HepG2 (cell line): ENCODE data around the gene SGK1. TPM values are rescaled to one million over a fixed set of nuclear protein-coding genes. Genes with fewer than 3 reads are reported as not detected.

Experiments
- ATF1 ChIP-seq: IDR thresholded peaks from 2 replicates; pipeline ENCODE4 v1.6.1; 2016; ENCODE audit warnings: mild to moderate bottlenecking, control low read depth
- BHLHE40 ChIP-seq: IDR thresholded peaks from 2 replicates; pipeline ENCODE4 v1.6.1; 2011; ENCODE audit warnings: low read length, improper control_type of control experiment
- ETV5 ChIP-seq: IDR thresholded peaks from 2 replicates; pipeline ENCODE4 v1.6.1; 2018; ENCODE audit warnings: missing biosample characterization, missing genetic modification reagents, inconsistent platforms, borderline replicate concordance
- FOXO1 ChIP-seq: sonication (generic); formaldehyde crosslinking; IDR thresholded peaks from 2 replicates; pipeline ENCODE4 v1.4.0; 2020; ENCODE audit warnings: missing genetic modification reagents
- HCFC1 ChIP-seq: fragments of 150-350 bp; IDR thresholded peaks from 2 replicates; pipeline ENCODE4 v1.6.1; 2014; ENCODE audit warnings: low read depth, low read length
- KDM1A ChIP-seq: IDR thresholded peaks from 2 replicates; pipeline ENCODE4 v1.6.1; 2016; ENCODE audit warnings: missing compliant biosample characterization
- KDM4B ChIP-seq: sonication (generic); formaldehyde crosslinking; IDR thresholded peaks from 2 replicates; pipeline ENCODE4 v1.4.0; 2020; ENCODE audit warnings: missing genetic modification reagents
- NFYC ChIP-seq: IDR thresholded peaks from 2 replicates; pipeline ENCODE4 v1.6.1; 2016; ENCODE audit warnings: missing genetic modification reagents, missing compliant biosample characterization
- PPARG ChIP-seq: conservative IDR thresholded peaks from 2 replicates; pipeline ENCODE4 v1.6.1; 2016; ENCODE audit warnings: missing biosample characterization, missing genetic modification reagents
- SIN3B ChIP-seq: fragments of 150-350 bp; IDR thresholded peaks from 2 replicates; pipeline ENCODE4 v1.6.1; 2014; ENCODE audit warnings: low read length
- STAG1 ChIP-seq: sonication (generic); formaldehyde crosslinking; IDR thresholded peaks from 2 replicates; pipeline ENCODE4 v1.4.0; 2020; ENCODE audit warnings: missing genetic modification reagents
- ZBTB2 ChIP-seq: sonication (generic); formaldehyde crosslinking; IDR thresholded peaks from 2 replicates; pipeline ENCODE4 v1.8.0; 2022; ENCODE audit warnings: low read depth, missing genetic modification reagents
- ZGPAT ChIP-seq: IDR thresholded peaks from 2 replicates; pipeline ENCODE4 v1.6.1; 2016; ENCODE audit warnings: mild to moderate bottlenecking
- ZNF362 ChIP-seq: sonication (generic); formaldehyde crosslinking; IDR thresholded peaks from 2 replicates; pipeline ENCODE4 v1.4.0; 2020; ENCODE audit warnings: missing genetic modification reagents, mild to moderate bottlenecking, borderline replicate concordance
- ZNF710 ChIP-seq: sonication (generic); formaldehyde crosslinking; IDR thresholded peaks from 2 replicates; pipeline ENCODE4 v1.5.0; 2020; ENCODE audit warnings: mild to moderate bottlenecking, missing genetic modification reagents, borderline replicate concordance
- ZNF816 ChIP-seq: sonication (generic); formaldehyde crosslinking; IDR thresholded peaks from 2 replicates; pipeline ENCODE4 v1.8.0; 2022; ENCODE audit warnings: missing genetic modification reagents, mild to moderate bottlenecking, borderline replicate concordance
- polyA plus RNA-seq, 8 experiments: library from polyadenylated mRNA; depleted of rRNA in 3 of 8; stranded (reverse) in 7 of 8; unstranded in 1 of 8; fragments of >200 nt; fragmentation: Illumina TruSeq in 4 of 8; extraction: Trizol in 4 of 8; gene quantifications; 2 replicates each; pipeline versions ENCODE4 v1.2.1 to v1.2.3, GENCODE V29; 2011 to 2016; ENCODE audit warnings: low read depth in 4 of 8, missing spikeins in 1 of 8, mixed read lengths in 1 of 8; ENCODE audit not compliant: insufficient read depth in 1 of 8
- total RNA-seq, 5 experiments: library from RNA; depleted of rRNA; stranded (reverse); fragments of >200 nt; fragmentation: Illumina TruSeq; extraction: Trizol; gene quantifications; 2 replicates each; pipeline ENCODE4 v1.2.3, GENCODE V29; 2016; ENCODE audit warnings: low read depth in 1 of 5
- TF ChIP-seq, protein P1 (sequence below): sonication (generic); formaldehyde crosslinking; IDR thresholded peaks from 2 replicates; pipeline ENCODE4 v1.8.1; 2023; ENCODE audit warnings: missing genetic modification reagents, mild to moderate bottlenecking, borderline replicate concordance
- TF ChIP-seq, protein P2 (sequence below): IDR thresholded peaks from 2 replicates; pipeline ENCODE4 v1.6.1; 2018; ENCODE audit warnings: missing genetic modification reagents, mild to moderate bottlenecking, missing compliant biosample characterization

SGK1 gene
- total and polyA plus RNA-seq, 2 of the 13 experiments (the other 11 are each of a cell fraction or from before 2014, with no cell fraction given) = 56.1 to 56.2 TPM

DNA sequence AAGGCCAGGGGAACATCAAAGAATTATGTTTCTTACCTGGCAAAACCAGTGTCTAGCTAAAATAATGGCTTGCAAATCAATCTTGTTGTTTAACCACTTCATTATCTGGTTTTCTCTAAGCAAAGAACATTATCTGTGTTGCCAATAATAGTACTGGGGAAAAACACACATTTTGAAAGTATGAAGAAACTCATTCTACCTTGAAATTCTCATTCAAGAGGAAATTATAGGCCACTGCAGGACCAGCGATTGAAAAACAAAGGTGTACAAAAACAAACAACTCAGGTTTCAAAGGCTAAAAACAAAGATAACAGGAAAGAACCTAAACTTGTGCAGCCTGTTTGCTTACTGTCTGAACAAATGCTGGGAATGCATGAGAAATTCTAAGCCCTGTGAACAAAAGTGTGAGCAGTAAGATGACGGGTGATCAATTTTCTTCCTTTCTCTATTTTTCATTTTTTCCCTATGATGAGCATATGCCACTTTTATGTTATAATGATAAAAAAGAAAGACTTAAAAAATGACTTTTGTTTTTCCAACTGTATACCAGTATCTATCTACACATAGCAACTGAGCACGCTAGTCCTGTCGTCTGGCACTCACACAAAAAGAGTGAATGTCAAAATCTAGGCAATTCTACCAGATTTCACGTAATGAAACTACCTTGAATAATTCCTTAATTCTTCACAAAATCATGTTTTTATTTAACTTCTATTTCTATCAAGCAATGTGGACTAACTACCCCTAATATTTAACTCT lies 117.9 kb downstream of the SGK1 start (continued):
- TF ChIP-seq ZNF362 (CRISPR knock-in tag) = peak; percentile 81; the same call in 1 of the 2 replicates
- TF ChIP-seq NFYC (CRISPR knock-in tag) = peak; percentile 45
- peak; percentile 83; the same call in 1 of the 2 replicates for TF ChIP-seq ZNF816 (CRISPR knock-in tag)
- no peak for TF ChIP-seq SIN3B
- TF ChIP-seq KDM1A = peak; percentile 59; the same call in 1 of the 2 replicates
- peak; percentile 32 for TF ChIP-seq STAG1 (CRISPR knock-in tag)
- TF ChIP-seq, protein P1, sequence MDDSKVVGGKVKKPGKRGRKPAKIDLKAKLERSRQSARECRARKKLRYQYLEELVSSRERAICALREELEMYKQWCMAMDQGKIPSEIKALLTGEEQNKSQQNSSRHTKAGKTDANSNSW (CRISPR knock-in tag) = no peak
- no peak for TF ChIP-seq ZBTB2
- peak; percentile 96 for TF ChIP-seq ZGPAT (CRISPR knock-in tag)
- peak; percentile 63; the same call in 1 of the 2 replicates for TF ChIP-seq ATF1
- TF ChIP-seq FOXO1 (CRISPR knock-in tag) = peak; percentile 98
- no peak for TF ChIP-seq HCFC1
- peak; percentile 95 for TF ChIP-seq PPARG (CRISPR knock-in tag)
- peak; percentile 98 for TF ChIP-seq ZNF710 (CRISPR knock-in tag)
- TF ChIP-seq, protein P2, sequence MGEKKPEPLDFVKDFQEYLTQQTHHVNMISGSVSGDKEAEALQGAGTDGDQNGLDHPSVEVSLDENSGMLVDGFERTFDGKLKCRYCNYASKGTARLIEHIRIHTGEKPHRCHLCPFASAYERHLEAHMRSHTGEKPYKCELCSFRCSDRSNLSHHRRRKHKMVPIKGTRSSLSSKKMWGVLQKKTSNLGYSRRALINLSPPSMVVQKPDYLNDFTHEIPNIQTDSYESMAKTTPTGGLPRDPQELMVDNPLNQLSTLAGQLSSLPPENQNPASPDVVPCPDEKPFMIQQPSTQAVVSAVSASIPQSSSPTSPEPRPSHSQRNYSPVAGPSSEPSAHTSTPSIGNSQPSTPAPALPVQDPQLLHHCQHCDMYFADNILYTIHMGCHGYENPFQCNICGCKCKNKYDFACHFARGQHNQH (CRISPR knock-in tag) = peak; percentile 77
- TF ChIP-seq ETV5 = peak; percentile 90
- TF ChIP-seq BHLHE40 = peak; percentile 65; the same call in 1 of the 2 replicates
- TF ChIP-seq KDM4B (CRISPR knock-in tag) = peak; percentile 92; the same call in 1 of the 2 replicates
